Endodermal cell (in vitro differentiated cells): ENCODE data around the gene GRIK3. TPM values are rescaled to one million over a fixed set of nuclear protein-coding genes. Genes with fewer than 3 reads are reported as not detected.

Experiments used
- DNase-seq: peaks from one replicate; pipeline ENCODE4 v3.0.0-alpha.2; 2017
- H3K27ac ChIP-seq: 2 replicates; pipeline ENCODE4 v1.5.1; 2013; ENCODE audit warnings: mild to moderate bottlenecking, low read depth, low read length, moderate library complexity
- H3K27me3 ChIP-seq: 2 replicates; pipeline ENCODE4 v1.6.1; 2013; ENCODE audit warnings: mild to moderate bottlenecking, low read length, moderate library complexity; ENCODE audit not compliant: insufficient read depth, control insufficient read depth, poor library complexity, severe bottlenecking
- H3K36me3 ChIP-seq: 2 replicates; pipeline ENCODE4 v1.7.0; 2013; ENCODE audit warnings: mild to moderate bottlenecking, low read length, moderate library complexity; ENCODE audit not compliant: control insufficient read depth, insufficient read depth
- H3K4me1 ChIP-seq: one replicate; pipeline ENCODE4 v1.7.0; 2013; ENCODE audit warnings: low read length; ENCODE audit not compliant: control insufficient read depth, insufficient read depth
- H3K4me3 ChIP-seq: 2 replicates; pipeline ENCODE4 v1.5.1; 2013; ENCODE audit warnings: mild to moderate bottlenecking, low read length, moderate library complexity
- H3K9ac ChIP-seq: 2 replicates; pipeline ENCODE4 v1.6.1; 2013; ENCODE audit warnings: mild to moderate bottlenecking, low read length, moderate library complexity; ENCODE audit not compliant: poor library complexity, severe bottlenecking; ENCODE audit errors: extremely low read depth
- H3K9me3 ChIP-seq: 2 replicates; pipeline ENCODE4 v1.6.1; 2013; ENCODE audit warnings: mild to moderate bottlenecking, low read length, moderate library complexity; ENCODE audit not compliant: control insufficient read depth
- H3K27ac Mint-ChIP-seq: 2 replicates; pipeline ENCODE4 v1.8.0; 2020; ENCODE audit warnings: mixed read lengths
- H3K27me3 Mint-ChIP-seq: 2 replicates; pipeline ENCODE4 v1.8.0; 2021; ENCODE audit warnings: mild to moderate bottlenecking, mixed read lengths; ENCODE audit not compliant: insufficient read depth
- H3K36me3 Mint-ChIP-seq: 2 replicates; pipeline ENCODE4 v1.8.0; 2020; ENCODE audit warnings: low read depth, mixed read lengths
- H3K4me1 Mint-ChIP-seq: 2 replicates; pipeline ENCODE4 v1.8.0; 2020; ENCODE audit warnings: mixed read lengths
- H3K4me3 Mint-ChIP-seq: 2 replicates; pipeline ENCODE4 v1.8.0; 2020; ENCODE audit warnings: mild to moderate bottlenecking, moderate library complexity, mixed read lengths
- H3K9me3 Mint-ChIP-seq: 2 replicates; pipeline ENCODE4 v1.8.0; 2020; ENCODE audit warnings: mild to moderate bottlenecking, mixed read lengths
- WGBS, 2 experiments: methylation state at CpG; one replicate each; pipeline versions ENCODE4 v1.1.5 to v1.1.7; 2013; ENCODE audit warnings: missing lambda C conversion rate in 2 of 2, mixed read lengths in 1 of 2; ENCODE audit not compliant: insufficient coverage in 1 of 2, insufficient read length in 1 of 2; 5-methylcytosine and 5-hydroxymethylcytosine counted together
- total RNA-seq, 2 donors: library from RNA; stranded (reverse); fragmentation: NEBNext Ultra II Directional in 1 of 2; extraction: Animal tissue kit (Norgen Biotek cat#: 25700) in 1 of 2; gene quantifications; 2 replicates in 1 of 2; 3 replicates in 1 of 2; pipeline ENCODE4 v1.2.1, GENCODE V29; 2021
- TF ChIP-seq, protein P1 (sequence below): fragments of 200-600 bp; sonication (generic); conservative IDR thresholded peaks from 2 replicates; pipeline ENCODE4 v1.5.0; 2021; ENCODE audit warnings: antibody characterized with exemption, mild to moderate bottlenecking

Gene GRIK3
- total RNA-seq, 2 donors from 2014 or later: 13.4 to 32.4 TPM

DNA sequence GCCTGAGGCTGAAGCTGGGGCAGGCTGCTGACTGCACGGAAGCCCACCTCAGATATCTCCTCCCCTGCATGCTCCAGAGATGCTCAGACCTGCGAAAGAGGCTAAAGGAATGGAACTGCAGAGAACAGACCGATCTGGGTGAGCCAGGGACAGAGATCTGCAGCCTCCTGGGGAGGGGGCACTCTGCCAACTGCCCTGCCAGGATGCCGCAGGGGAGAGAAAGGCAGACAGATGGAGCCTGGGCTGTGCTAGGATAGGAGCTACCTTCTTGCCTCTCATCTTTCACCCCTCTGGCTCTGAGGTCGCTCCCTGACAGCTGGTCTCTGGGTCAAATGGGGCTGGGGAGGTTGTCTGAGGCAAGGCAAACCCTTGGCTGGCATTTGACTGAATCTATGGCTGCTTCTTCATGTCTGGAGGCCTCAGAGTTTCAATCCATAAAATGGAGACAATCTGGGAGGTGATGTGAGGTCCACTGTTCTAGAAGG lies 238.2 kb downstream of the GRIK3 start:
- Histone ChIP-seq H3K9ac (no peak overlapping the region), H3K9me3 (no peaks in the 10 kb centered on the region), H3K27me3 (no peaks in the 10 kb centered on the region), H3K36me3 (no peaks in the 10 kb centered on the region), H3K27ac (no peak overlapping the region), H3K4me3 (no peak overlapping the region), H3K4me1 (no peaks in the 10 kb centered on the region)
- no peaks in the 10 kb centered on the region for H3K9me3 Mint-ChIP-seq
- no peaks in the 10 kb centered on the region for H3K4me1 Mint-ChIP-seq
- TF ChIP-seq, protein P1, sequence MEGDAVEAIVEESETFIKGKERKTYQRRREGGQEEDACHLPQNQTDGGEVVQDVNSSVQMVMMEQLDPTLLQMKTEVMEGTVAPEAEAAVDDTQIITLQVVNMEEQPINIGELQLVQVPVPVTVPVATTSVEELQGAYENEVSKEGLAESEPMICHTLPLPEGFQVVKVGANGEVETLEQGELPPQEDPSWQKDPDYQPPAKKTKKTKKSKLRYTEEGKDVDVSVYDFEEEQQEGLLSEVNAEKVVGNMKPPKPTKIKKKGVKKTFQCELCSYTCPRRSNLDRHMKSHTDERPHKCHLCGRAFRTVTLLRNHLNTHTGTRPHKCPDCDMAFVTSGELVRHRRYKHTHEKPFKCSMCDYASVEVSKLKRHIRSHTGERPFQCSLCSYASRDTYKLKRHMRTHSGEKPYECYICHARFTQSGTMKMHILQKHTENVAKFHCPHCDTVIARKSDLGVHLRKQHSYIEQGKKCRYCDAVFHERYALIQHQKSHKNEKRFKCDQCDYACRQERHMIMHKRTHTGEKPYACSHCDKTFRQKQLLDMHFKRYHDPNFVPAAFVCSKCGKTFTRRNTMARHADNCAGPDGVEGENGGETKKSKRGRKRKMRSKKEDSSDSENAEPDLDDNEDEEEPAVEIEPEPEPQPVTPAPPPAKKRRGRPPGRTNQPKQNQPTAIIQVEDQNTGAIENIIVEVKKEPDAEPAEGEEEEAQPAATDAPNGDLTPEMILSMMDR: no peak
- WGBS, 2 experiments: 89 to 100% methylated on average over 3 to 5 of the region's 5 CpGs
- H3K27me3 Mint-ChIP-seq: peaks cover 5% of the 10 kb centered on the region
- no peaks in the 10 kb centered on the region for H3K36me3 Mint-ChIP-seq
- H3K4me3 Mint-ChIP-seq: no peak overlapping the region
- H3K27ac Mint-ChIP-seq: no peak overlapping the region
- no peak for DNase-seq

DNA sequence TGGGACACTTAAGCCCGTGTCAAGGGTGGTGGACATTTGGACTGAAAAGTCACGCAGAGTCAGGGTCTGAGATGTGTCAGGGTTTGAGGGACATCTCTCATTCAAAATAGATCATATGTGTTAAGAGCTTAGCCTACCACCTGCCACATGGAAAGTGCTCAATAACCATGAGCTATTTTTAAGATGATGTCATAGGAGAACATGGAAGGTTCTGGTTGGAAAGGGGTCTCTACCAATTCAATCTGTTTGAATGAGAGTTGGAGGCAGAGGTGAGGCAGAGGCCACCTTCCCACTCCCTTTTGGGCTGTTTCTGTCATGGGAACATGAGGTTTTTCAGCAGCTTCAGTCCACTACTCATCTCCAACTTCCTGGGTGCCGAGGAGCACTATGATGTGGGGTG lies 239.9 kb downstream of the GRIK3 start:
- Mint-ChIP-seq H3K27me3 (peaks cover 3% of the 10 kb centered on the region), H3K27ac (no peak overlapping the region), H3K9me3 (no peaks in the 10 kb centered on the region), H3K36me3 (no peaks in the 10 kb centered on the region), H3K4me1 (no peaks in the 10 kb centered on the region), H3K4me3 (no peak overlapping the region)
- no peak overlapping the region for H3K4me3 ChIP-seq
- no peaks in the 10 kb centered on the region for H3K9me3 ChIP-seq
- no peak for DNase-seq
- TF ChIP-seq, protein P1: no peak
- no peak overlapping the region for H3K27ac ChIP-seq
- no peaks in the 10 kb centered on the region for H3K27me3 ChIP-seq
- H3K9ac ChIP-seq: no peak overlapping the region
- no peaks in the 10 kb centered on the region for H3K36me3 ChIP-seq
- WGBS, 2 experiments: 88 to 100% methylated on average over 2 to 3 of the region's 3 CpGs
- H3K4me1 ChIP-seq: no peaks in the 10 kb centered on the region

GRCh38 chr1:36793452-36793851 lies 240.9 kb downstream of the GRIK3 start:
- Histone ChIP-seq H3K9ac (no peak overlapping the region), H3K27me3 (no peaks in the 10 kb centered on the region), H3K4me3 (no peak overlapping the region), H3K27ac (no peak overlapping the region), H3K4me1 (no peaks in the 10 kb centered on the region), H3K9me3 (no peaks in the 10 kb centered on the region), H3K36me3 (no peaks in the 10 kb centered on the region)
- Mint-ChIP-seq H3K27me3 (peaks cover 8% of the 10 kb centered on the region), H3K27ac (no peak overlapping the region), H3K9me3 (no peaks in the 10 kb centered on the region), H3K36me3 (no peaks in the 10 kb centered on the region), H3K4me3 (no peak overlapping the region), H3K4me1 (no peaks in the 10 kb centered on the region)
- DNase-seq: no peak
- TF ChIP-seq, protein P1: no peak
